ENCODE results near the gene ANKRD13B. TPM values are rescaled to one million over a fixed set of nuclear protein-coding genes. Genes with fewer than 3 reads are reported as not detected.
A peak's percentile ranks its signal among the peaks of the same experiment; 100 is the strongest.
"Not testable (repeated sequence)": the region's sequence is repeated elsewhere in the genome, so short reads cannot be mapped to it uniquely, and the experiment has no call there.

ANKRD13B gene
- 10 to 100 TPM; 10.4 to 27.7 TPM for total RNA-seq

- Mint-ChIP-seq H3K27ac (no peak within 1 kb of the TSS), H3K27me3 (no peaks in the 10 kb centered on the region), H3K9me3 (no peaks in the 10 kb centered on the region), H3K36me3 (ENCODE audit: low read depth) (peaks cover 5% of the 10 kb centered on the region), H3K4me3 (peak within 1 kb of the TSS; percentile 82), H3K4me1 (peaks cover 3% of the 10 kb centered on the region)
- peak; percentile 8 for ATAC-seq (replicated peaks)
Observed at GRCh38 chr17:29592850-29593551, at the start of gene ANKRD13B. ANKRD13B (plus strand) TSS chr17:29593132; CDS start chr17:29593622, 490 bp downstream.

- no peaks in the 10 kb centered on the region for H3K9me3 Mint-ChIP-seq
- H3K4me3 Mint-ChIP-seq, result no peak overlapping the region
- no peak for ATAC-seq (replicated peaks)
- H3K36me3 Mint-ChIP-seq (ENCODE audit: low read depth), result peaks cover 58% of the 10 kb centered on the region
- no peaks in the 10 kb centered on the region for H3K4me1 Mint-ChIP-seq
- no peak overlapping the region for H3K27ac Mint-ChIP-seq
- no peaks in the 10 kb centered on the region for H3K27me3 Mint-ChIP-seq
Observed at GRCh38 chr17:29544066-29544465, 48.9 kb upstream of the ANKRD13B start.

DNA sequence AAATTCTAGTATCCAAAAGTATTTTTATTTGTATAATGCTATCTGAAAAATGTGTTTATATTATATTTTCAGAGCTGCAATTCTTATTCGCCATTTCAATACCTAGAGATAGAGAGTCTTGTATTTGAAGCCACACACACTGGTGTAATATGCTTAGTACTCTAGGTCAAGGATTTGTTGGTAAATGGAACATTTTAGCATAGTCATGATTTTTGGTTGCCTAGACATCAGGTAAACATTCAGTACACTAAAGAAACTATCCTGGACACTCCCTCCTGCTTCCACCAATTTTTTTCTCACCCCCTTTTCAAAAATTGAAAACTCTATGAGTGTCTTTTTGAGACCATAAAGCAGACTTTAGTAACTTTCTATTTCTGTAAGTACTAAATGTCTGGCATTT, 46.8 kb upstream of the ANKRD13B start:
- Mint-ChIP-seq H3K36me3 (ENCODE audit: low read depth) (peaks cover 40% of the 10 kb centered on the region), H3K27ac (peak overlapping the region; percentile 58), H3K4me1 (peaks cover 6% of the 10 kb centered on the region), H3K9me3 (no peaks in the 10 kb centered on the region), H3K4me3 (no peak overlapping the region), H3K27me3 (no peaks in the 10 kb centered on the region)
- no peak for ATAC-seq (replicated peaks)

DNA sequence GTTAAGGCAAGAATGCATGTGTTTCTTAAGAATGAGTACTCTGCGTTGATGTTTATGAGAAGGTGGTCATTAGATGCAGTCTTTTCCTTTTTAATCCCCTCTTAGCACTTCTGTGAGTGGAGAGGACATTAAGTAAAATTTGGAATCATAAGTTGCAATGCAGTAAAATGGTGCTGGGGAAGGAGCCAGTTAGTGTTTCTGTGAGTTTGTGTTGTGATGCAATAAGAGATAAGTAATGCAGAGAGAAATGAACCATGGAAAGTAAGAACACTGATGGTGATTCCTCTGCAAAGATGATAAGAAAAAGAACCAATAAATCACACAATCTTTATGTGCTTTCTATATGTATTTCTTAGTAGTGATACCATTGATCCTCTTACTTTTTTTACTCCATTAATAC, 46.1 kb upstream of the ANKRD13B start:
- Mint-ChIP-seq H3K36me3 (ENCODE audit: low read depth) (peaks cover 37% of the 10 kb centered on the region), H3K27me3 (no peaks in the 10 kb centered on the region), H3K4me1 (peaks cover 6% of the 10 kb centered on the region), H3K9me3 (no peaks in the 10 kb centered on the region), H3K4me3 (no peak overlapping the region), H3K27ac (peak overlapping the region; percentile 58)
- ATAC-seq (replicated peaks), result no peak

DNA sequence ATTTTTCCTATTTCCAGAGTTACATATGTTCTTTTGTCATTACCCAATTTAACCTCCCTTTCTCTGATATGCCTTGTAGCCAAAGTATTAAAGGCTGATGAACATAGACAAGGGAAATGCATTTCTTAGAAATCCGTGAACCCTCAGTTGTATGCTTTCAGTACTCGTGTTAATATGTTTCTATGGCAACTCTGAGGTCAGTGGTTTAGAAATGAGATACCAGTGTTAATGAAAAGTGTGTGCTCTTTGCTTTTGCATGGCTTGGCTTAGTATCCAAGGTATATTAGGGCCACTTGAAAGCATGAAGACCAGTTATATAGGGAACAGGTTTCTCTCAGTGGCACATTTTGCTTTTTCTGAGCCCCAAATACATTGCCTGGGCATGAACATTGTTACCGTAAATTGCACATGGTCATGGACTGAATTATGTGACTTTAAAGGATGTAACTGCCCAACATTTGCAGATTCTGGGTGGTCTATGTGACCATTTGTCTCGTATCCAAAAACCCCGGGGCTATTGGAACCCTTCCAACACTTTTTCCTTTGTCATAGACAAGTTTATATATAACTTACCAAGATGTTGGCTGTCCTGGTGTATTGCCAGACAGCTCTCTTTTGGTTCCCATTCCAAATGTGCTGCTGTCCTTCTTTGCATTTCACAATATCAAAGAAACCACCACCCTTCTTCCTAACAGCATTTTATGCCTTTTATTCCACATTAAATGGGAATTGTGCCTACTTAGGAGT, 43.6 kb upstream of the ANKRD13B start:
- Mint-ChIP-seq H3K4me3 (no peak overlapping the region), H3K9me3 (no peaks in the 10 kb centered on the region), H3K27me3 (no peaks in the 10 kb centered on the region), H3K27ac (peak overlapping the region; percentile 12), H3K4me1 (peaks cover 6% of the 10 kb centered on the region), H3K36me3 (ENCODE audit: low read depth) (peaks cover 12% of the 10 kb centered on the region)
- ATAC-seq (replicated peaks), result peak; percentile 91

DNA sequence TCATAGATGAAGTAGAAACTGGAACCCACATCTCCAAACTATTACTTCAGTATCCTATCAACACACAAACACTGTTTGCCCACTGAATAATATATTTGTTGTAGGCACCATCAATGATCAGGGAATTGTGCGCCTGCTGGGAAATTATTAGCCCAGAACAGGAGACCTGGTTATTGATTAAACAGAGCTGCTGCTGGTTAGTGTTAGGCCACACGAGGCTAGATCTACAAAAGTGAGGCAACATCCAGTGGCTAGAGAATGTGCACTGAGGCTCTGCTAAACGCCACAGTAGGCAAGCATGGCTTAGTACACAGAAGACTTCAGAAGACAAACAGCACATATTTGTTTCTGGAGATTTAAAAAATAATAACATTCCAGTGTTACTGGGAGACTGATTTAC, 37.1 kb upstream of the ANKRD13B start:
- Mint-ChIP-seq H3K27me3 (no peaks in the 10 kb centered on the region), H3K9me3 (no peaks in the 10 kb centered on the region), H3K4me1 (peaks cover 8% of the 10 kb centered on the region), H3K36me3 (ENCODE audit: low read depth) (peaks cover 8% of the 10 kb centered on the region), H3K27ac (no peak overlapping the region), H3K4me3 (no peak overlapping the region)
- ATAC-seq (replicated peaks), result no peak

DNA sequence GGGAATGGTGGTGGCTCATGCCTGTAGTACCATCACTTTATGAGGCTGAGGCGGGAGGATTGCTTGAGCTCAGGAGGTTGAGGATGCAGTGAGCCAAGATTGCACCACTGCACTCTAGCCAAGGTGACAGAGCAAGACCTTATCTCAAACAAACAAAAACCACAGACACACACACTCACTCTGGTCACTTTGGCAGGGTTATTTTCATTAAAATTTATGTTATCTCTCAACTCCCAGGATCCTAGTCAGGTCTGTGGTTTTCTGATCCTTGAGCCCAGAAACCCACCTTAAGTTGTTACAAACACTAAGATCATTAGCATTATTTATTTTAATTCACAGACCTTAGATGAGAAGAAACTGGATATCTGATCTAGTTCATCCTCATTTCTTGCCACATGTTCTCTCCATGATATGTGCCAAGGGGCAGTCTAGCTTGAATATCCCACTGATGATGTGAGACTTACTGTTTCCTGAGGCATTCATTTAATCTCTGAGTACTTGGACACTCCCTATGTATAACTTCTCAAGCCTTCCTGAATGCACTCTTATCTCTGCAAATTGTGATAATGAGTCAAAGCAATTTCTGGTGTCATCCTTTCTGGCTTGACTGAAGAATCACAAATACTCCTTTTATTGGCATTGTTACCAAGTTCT, 35.7 kb upstream of the ANKRD13B start:
- ATAC-seq (replicated peaks), result peak; percentile 13
- Mint-ChIP-seq H3K4me3 (peak overlapping the region; percentile 9), H3K27me3 (no peaks in the 10 kb centered on the region), H3K9me3 (no peaks in the 10 kb centered on the region), H3K27ac (peak overlapping the region; percentile 85), H3K4me1 (peaks cover 13% of the 10 kb centered on the region), H3K36me3 (ENCODE audit: low read depth) (peaks cover 22% of the 10 kb centered on the region)

- Mint-ChIP-seq H3K27ac (peak overlapping the region; percentile 85), H3K27me3 (no peaks in the 10 kb centered on the region), H3K4me1 (peaks cover 13% of the 10 kb centered on the region), H3K36me3 (ENCODE audit: low read depth) (peaks cover 27% of the 10 kb centered on the region), H3K9me3 (no peaks in the 10 kb centered on the region), H3K4me3 (peak overlapping the region; percentile 9)
- ATAC-seq (replicated peaks), result peak; percentile 92
Observed at GRCh38 chr17:29557739-29558116, 35.2 kb upstream of the ANKRD13B start.

- peak overlapping the region; percentile 9 for H3K4me3 Mint-ChIP-seq
- peak overlapping the region; percentile 85 for H3K27ac Mint-ChIP-seq
- H3K9me3 Mint-ChIP-seq; ATAC-seq (replicated peaks); H3K27me3 Mint-ChIP-seq: not testable (repeated sequence)
- peaks cover 27% of the 10 kb centered on the region for H3K36me3 Mint-ChIP-seq (ENCODE audit: low read depth)
- H3K4me1 Mint-ChIP-seq, result peaks cover 13% of the 10 kb centered on the region
Observed at GRCh38 chr17:29558139-29558538, 34.8 kb upstream of the ANKRD13B start.

DNA sequence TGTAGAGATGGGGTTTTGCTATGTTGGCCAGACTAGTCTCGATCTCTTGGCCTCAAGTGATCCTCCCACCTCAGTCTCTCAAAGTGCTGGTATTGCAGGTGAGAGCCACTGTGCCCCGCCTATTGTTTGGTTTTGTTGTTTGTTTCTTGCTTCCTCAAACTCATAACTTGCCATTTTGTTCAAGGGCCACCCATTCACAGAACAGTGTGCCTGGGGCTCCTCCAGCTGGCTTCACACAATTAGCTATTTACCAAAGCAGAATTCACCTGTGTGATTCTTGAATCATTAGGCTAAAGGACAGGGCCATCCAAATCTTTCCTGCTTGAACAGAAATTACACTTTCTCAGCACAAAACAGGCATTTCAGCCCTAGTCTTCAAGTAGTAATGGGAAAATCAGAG, 33.3 kb upstream of the ANKRD13B start:
- Mint-ChIP-seq H3K27me3 (no peaks in the 10 kb centered on the region), H3K4me1 (peaks cover 18% of the 10 kb centered on the region)

GRCh38 chr17:29560316-29560715, 32.6 kb upstream of the ANKRD13B start:
- no peak for ATAC-seq (replicated peaks)
- no peaks in the 10 kb centered on the region for H3K27me3 Mint-ChIP-seq
- H3K36me3 Mint-ChIP-seq (ENCODE audit: low read depth), result peaks cover 27% of the 10 kb centered on the region
- H3K27ac Mint-ChIP-seq, result peak overlapping the region; percentile 59
- H3K4me3 Mint-ChIP-seq, result no peak overlapping the region
- H3K9me3 Mint-ChIP-seq, result no peaks in the 10 kb centered on the region
- H3K4me1 Mint-ChIP-seq, result peaks cover 18% of the 10 kb centered on the region

More for the DNA sequence above, 33.3 kb upstream of the ANKRD13B start:
- no peak overlapping the region for H3K27ac Mint-ChIP-seq
- ATAC-seq (replicated peaks), result no peak
- H3K36me3 Mint-ChIP-seq (ENCODE audit: low read depth), result peaks cover 27% of the 10 kb centered on the region
- no peak overlapping the region for H3K4me3 Mint-ChIP-seq
- no peaks in the 10 kb centered on the region for H3K9me3 Mint-ChIP-seq

DNA sequence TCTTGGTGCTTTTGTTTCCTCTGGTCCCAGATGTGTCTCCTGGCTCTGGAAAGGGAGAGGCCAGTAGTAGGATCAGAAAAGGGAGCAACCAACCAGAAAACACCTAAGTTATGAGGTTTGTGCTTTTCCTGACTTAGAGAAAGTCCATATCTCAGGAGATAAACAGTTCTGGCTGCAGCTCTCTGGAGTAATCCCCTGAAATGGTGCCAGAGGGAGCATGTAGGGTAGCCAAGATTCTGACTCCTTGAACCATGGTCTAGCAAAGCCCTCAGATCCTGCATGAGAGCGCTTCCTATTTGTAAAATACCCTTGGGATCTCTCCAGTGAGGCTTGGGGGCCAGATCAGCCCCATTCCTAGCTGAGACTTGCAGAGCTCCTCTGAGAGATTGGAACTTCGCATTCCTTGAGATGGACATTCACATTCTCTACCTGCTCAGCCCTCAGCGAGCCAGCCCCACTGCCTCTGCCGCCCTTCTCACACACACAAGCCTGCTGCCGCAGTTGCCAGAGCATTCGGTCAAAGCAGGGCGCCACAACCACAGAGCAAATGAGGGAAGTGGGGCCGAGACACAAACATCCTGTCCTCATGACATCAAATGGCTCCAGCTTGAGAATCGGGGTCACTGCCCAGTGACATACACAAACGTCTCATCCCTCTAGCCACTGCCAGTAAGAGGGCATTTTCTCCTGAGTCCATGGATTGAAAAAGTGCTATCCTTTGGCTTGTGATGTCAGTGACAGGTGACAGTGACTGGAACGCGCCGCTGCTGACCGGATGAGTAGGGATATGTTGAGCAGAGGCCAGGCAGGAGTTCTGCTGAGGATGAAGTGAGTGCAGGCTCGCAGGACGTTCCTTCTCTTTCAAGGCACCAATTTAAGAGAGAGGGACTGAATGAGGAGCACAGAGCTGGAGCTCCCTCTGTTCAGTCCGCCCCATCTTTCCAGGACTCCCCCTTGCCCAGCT, 31.1 kb upstream of the ANKRD13B start:
- peak overlapping the region; percentile 55 for H3K4me3 Mint-ChIP-seq
- no peaks in the 10 kb centered on the region for H3K27me3 Mint-ChIP-seq
- no peaks in the 10 kb centered on the region for H3K9me3 Mint-ChIP-seq
- ATAC-seq (replicated peaks), result no peak
- H3K27ac Mint-ChIP-seq, result peak overlapping the region; percentile 71
- peaks cover 36% of the 10 kb centered on the region for H3K36me3 Mint-ChIP-seq (ENCODE audit: low read depth)
- peaks cover 18% of the 10 kb centered on the region for H3K4me1 Mint-ChIP-seq

DNA sequence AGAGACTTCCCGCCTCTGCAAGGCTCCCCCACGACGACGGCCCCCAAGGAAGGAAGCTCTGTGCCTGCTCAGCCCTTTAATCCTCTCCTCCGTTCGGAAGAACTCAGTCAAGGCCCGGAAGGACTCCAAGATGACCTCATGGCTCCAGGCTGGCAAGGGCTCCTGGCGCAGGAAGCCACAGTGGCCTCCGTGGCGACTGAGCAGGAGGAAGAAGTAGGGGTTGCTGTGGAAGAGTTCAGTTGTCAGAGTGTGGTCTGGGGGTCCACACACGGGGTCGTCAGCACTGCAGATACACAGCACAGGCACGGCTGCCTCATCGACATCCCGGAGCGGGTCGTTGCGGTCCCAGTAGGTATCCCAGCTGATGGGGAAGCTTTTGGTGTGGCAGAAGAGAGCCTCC, 30.3 kb upstream of the ANKRD13B start:
- H3K27me3 Mint-ChIP-seq, result no peaks in the 10 kb centered on the region
- H3K36me3 Mint-ChIP-seq (ENCODE audit: low read depth), result peaks cover 36% of the 10 kb centered on the region
- no peaks in the 10 kb centered on the region for H3K9me3 Mint-ChIP-seq
- peaks cover 12% of the 10 kb centered on the region for H3K4me1 Mint-ChIP-seq
- peak overlapping the region; percentile 55 for H3K4me3 Mint-ChIP-seq
- peak overlapping the region; percentile 71 for H3K27ac Mint-ChIP-seq
- no peak for ATAC-seq (replicated peaks)

DNA sequence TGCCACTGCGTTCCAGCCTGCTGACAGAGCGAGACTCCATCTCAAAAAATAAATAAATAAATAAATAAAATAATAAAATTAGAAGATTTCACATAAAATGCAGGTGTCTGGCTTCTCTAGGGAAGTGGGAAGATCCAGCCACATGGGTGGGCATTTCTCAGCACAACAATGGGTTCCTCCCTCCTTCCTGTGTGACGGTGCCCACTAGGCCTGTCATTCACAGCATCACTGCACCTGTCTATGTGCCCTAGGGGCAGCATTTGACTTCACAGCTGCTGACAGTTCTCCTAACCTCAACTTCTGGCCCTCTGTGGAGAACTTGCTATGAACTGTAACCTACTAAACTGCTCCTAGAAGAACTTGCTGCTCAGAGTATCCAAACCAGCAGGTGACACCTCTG, 29.1 kb upstream of the ANKRD13B start:
- H3K27ac Mint-ChIP-seq, result peak overlapping the region; percentile 76
- H3K36me3 Mint-ChIP-seq (ENCODE audit: low read depth), result peaks cover 36% of the 10 kb centered on the region
- H3K4me1 Mint-ChIP-seq, result peaks cover 10% of the 10 kb centered on the region
- no peaks in the 10 kb centered on the region for H3K9me3 Mint-ChIP-seq
- ATAC-seq (replicated peaks), result no peak
- peak overlapping the region; percentile 98 for H3K4me3 Mint-ChIP-seq
- H3K27me3 Mint-ChIP-seq, result no peaks in the 10 kb centered on the region

Measured in activated T-helper 17 cell treated with anti-CD3 and anti-CD28 coated beads, Interleukin-2, amount 50 U/mL, for 72 hours (primary cell).